Brain microvascular endothelial cell (primary cell): ENCODE data around the gene LRP1B.

Experiments
- DNase-seq: peaks from one replicate; pipeline ENCODE4 v3.0.0-alpha.2; 2020
- H3K27ac ChIP-seq: fragments of 250-450 bp; sonication (Bioruptor Pico); 2 replicates; pipeline ENCODE4 v1.5.1; 2020; ENCODE audit warnings: mild to moderate bottlenecking, moderate library complexity
- H3K27me3 ChIP-seq: fragments of 250-450 bp; sonication (Bioruptor Pico); replicated peaks from 2 replicates; pipeline ENCODE4 v1.5.1; 2020; ENCODE audit warnings: mild to moderate bottlenecking
- H3K36me3 ChIP-seq: fragments of 250-450 bp; sonication (Bioruptor Pico); replicated peaks from 2 replicates; pipeline ENCODE4 v1.5.1; 2020; ENCODE audit warnings: mild to moderate bottlenecking
- H3K4me3 ChIP-seq: 2 replicates; pipeline ENCODE4 v1.5.1; 2011; ENCODE audit warnings: low read depth, mild to moderate bottlenecking, control low read depth, low read length, moderate library complexity
- in situ Hi-C: cut with HindIII; loops from 2 replicates; pipeline ENCODE4 v1.10.0; 2017; ENCODE audit warnings: low sequenced_read_pairs, low pct_ligation_motif_present
- TF ChIP-seq, protein P1 (sequence below): IDR thresholded peaks from 2 replicates; pipeline ENCODE4 v1.5.1; 2011; ENCODE audit warnings: low read depth, mild to moderate bottlenecking, moderate library complexity, low read length, control low read depth, inconsistent platforms; ENCODE audit errors: missing control alignments

The LRP1B gene

DNA sequence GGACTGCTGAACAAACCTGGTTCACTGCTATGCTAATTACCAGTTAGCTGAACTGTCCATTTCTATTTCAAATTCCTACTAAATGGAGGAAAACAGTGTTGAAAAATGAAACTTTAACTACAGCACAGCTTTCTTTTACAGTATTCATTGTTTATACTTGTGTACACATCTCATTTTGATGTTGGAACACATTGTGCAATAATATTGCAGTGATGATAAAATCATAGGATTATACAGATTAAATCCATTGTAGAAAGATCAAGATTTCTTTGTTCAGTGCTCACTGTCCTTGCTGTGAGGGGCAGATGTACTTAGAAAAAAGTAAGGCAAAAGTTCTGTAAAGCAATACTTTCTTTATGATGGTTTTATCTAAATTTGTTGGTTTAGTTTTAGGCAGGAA lies 1055.1 kb downstream of the LRP1B start:
- Histone ChIP-seq H3K27me3 (no peaks in the 10 kb centered on the region), H3K36me3 (no peaks in the 10 kb centered on the region), H3K27ac (no peak overlapping the region), H3K4me3 (no peak overlapping the region)
- in situ Hi-C loops, result no loop called here
- TF ChIP-seq, protein P1, sequence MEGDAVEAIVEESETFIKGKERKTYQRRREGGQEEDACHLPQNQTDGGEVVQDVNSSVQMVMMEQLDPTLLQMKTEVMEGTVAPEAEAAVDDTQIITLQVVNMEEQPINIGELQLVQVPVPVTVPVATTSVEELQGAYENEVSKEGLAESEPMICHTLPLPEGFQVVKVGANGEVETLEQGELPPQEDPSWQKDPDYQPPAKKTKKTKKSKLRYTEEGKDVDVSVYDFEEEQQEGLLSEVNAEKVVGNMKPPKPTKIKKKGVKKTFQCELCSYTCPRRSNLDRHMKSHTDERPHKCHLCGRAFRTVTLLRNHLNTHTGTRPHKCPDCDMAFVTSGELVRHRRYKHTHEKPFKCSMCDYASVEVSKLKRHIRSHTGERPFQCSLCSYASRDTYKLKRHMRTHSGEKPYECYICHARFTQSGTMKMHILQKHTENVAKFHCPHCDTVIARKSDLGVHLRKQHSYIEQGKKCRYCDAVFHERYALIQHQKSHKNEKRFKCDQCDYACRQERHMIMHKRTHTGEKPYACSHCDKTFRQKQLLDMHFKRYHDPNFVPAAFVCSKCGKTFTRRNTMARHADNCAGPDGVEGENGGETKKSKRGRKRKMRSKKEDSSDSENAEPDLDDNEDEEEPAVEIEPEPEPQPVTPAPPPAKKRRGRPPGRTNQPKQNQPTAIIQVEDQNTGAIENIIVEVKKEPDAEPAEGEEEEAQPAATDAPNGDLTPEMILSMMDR, result no peak
- DNase-seq, result no peak

DNA sequence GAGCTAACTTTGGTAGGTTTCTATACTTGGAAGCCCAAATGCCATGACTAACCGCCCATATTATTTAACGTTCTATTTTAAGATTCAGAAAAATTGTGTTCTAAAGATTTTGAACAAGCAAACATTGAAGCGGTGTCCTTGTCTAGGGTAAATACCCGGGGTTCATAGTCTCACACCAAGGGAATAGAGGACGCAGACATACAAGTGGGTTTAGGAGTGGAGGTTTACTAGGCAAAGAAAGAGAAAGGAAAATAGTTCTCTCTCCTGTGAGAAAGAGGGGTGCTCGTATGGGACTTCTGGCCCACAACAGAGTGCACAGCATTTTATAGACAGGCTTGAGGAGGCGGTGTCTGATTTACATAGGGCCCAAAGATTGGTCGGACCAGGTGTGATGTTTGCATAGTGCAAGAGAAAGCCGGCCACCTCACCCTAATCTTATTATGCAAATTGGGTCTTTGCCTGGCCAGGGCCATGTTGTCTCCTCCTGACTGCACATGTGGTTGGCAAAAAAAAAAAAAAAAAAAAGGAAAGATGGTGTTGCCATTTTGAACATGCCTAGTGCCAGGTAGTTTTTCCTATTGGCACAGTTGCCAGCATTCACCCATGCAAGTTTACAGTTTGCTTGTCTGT lies 1062.6 kb downstream of the LRP1B start:
- Histone ChIP-seq H3K4me3 (no peak overlapping the region), H3K27ac (no peak overlapping the region), H3K27me3 (no peaks in the 10 kb centered on the region), H3K36me3 (no peaks in the 10 kb centered on the region)
- in situ Hi-C loops, result no loop called here
- TF ChIP-seq, protein P1, result no peak
- no peak for DNase-seq

DNA sequence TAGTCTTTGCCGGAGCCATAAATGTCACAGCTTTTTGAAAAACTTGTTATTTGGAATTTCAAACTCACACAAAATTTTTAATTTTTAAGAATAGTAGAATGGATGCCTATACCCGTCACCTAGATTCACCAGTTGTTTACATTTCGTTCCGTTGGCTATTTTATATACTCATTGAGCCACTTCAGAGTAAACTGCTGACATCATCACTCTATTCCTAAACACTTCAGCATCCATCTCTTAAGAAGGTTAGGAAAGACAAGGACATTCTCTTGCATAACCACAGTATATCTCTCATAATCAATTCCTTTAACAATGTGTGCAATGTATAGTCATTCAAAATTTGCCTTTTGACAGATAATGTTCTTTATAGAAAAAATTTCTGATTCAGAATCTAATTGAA lies 1065.8 kb downstream of the LRP1B start:
- Histone ChIP-seq H3K36me3 (no peaks in the 10 kb centered on the region), H3K4me3 (no peak overlapping the region), H3K27ac (no peak overlapping the region), H3K27me3 (no peaks in the 10 kb centered on the region)
- no peak for DNase-seq
- TF ChIP-seq, protein P1, result no peak
- in situ Hi-C loops, result no loop called here

DNA sequence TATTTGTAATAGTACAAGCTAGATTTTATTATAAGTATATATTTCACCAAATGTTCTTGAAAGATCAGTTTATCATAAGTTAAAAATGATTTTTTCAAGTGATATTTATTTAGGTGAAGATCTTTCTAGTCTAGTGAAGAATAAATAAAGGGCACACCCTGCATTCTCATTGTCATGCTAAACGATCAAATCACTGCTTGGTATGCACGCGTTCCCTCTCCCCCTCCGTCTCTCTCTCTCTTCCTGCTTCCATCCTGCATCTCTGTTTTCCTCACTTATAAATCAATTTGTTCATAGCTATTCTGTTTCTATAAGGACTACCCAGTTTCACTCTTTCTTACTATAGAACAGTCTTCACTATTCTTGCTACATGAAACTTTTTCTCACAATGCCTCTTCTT lies 1067.4 kb downstream of the LRP1B start:
- no peak overlapping the region for H3K4me3 ChIP-seq
- no peak overlapping the region for H3K27ac ChIP-seq
- TF ChIP-seq, protein P1, result no peak
- no peaks in the 10 kb centered on the region for H3K36me3 ChIP-seq
- DNase-seq, result no peak
- in situ Hi-C loops, result no loop called here
- no peaks in the 10 kb centered on the region for H3K27me3 ChIP-seq

DNA sequence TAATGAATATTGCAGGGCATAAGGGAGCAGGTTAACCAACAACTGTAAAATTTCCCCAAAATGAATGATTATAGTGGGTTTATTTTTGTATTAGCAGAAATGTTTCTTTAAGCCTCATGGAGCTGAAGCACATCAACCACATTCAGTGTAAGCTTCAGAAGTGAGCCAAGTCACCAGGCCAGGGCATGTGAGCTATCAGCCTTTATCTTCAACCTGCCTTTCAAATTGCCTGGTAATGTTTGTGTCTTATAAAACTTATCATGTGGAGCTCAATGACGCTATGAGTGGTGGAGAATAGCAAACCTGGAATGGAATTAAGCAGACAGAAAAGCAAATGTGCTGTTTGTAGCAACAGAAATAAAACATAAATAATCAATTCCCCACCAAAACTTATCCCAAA lies 1068.4 kb downstream of the LRP1B start:
- H3K4me3 ChIP-seq, result no peak overlapping the region
- no peak overlapping the region for H3K27ac ChIP-seq
- TF ChIP-seq, protein P1, result no peak
- no peak for DNase-seq
- in situ Hi-C loops, result no loop called here
- H3K27me3 ChIP-seq, result no peaks in the 10 kb centered on the region
- H3K36me3 ChIP-seq, result no peaks in the 10 kb centered on the region

DNA sequence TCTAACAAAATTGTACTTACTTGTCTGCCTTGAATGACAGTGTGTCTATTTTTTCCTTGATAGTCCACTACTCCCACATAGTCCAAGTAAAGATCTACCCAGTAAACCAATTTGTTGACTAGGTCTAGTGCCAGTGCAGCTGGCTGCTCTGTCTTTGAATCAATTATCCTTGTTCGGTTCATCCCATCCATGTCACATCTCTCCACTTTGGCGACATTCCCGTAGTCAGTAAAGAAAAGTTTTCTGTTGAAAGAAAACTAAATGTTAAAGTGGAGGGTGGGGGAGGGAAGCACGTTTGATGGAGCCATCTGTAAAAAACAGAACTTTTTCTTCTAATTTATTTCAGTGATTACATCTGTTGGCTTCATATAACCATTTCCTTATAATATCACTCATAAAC lies 1068.8 kb downstream of the LRP1B start:
- H3K27me3 ChIP-seq, result no peaks in the 10 kb centered on the region
- TF ChIP-seq, protein P1, result no peak
- no peak for DNase-seq
- no peaks in the 10 kb centered on the region for H3K36me3 ChIP-seq
- in situ Hi-C loops, result no loop called here
- H3K27ac ChIP-seq, result no peak overlapping the region
- no peak overlapping the region for H3K4me3 ChIP-seq
